HS-27A (cell line): ENCODE measurements around the gene HES2.
"Not testable (repeated sequence)": the region's sequence is repeated elsewhere in the genome, so short reads cannot be mapped to it uniquely, and the experiment has no call there.

Experiments
- DNase-seq: peaks from one replicate; pipeline ENCODE4 v3.0.0-alpha.2; 2012; ENCODE audit warnings: low read depth, missing footprints

The HES2 gene

DNA sequence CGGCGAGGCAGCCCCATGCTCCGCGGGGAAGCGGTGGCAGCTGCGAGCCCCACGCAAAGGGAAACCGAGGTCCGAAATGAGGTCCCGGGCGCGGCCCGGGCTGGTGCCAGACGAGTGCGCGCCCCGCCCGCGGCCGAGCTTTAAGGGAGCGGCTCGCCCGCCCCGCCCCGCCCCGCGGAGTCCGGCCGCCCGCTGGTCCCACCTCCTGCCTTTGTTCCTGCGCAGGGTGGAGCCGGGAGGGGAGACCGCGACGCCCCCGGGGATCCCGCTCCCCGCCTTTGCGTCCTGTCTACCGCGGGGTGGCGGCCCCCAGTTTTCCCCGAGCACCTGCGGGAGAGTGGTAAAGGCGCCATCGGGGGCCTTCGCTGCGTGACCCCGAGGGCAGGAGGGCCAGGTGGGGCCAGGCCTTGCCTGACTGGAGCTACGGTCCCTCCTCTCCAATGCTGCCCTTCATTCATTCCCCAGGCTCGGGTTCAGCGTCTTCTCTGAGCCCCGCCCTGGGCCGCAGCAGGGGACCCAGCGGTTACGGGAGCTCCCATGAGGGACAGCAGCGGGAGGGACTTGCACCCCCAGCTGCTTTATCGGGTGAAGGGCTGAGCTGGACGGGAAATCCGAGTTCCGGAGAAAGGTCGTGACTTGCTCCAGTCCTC, at the start of gene HES2:
Gene HES2 (minus strand): TSS at position 116 of the 650 bp plus-strand sequence. CDS start 99 bp downstream, at position 17.
- no peak for DNase-seq

- DNase-seq: no peak
Observed at GRCh38 chr1:6468729-6469461, 49.2 kb upstream of the HES2 start.

- no peak for DNase-seq
Observed at GRCh38 chr1:6467744-6468688, 48.3 kb upstream of the HES2 start.

DNA sequence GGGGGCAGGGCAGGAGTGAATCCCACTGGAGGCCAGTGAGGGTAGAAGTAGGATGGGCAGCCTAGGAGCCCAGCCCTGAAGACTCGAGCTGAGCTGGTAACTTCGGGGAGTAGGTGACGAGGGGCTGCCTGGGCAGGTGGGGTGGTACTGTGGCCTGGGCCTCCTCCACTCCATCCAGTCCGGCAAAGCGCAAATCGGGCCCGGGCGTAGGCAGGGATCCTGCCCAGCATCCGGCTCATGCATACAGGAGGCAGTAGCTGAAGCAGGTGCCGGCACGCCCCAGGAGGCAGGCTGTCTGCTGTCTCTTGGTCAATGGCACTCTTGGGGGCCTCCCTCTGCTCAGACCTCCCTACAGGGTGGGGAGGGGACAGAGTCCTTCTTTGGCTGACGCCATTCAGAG, 47.5 kb upstream of the HES2 start:
- DNase-seq: no peak

DNA sequence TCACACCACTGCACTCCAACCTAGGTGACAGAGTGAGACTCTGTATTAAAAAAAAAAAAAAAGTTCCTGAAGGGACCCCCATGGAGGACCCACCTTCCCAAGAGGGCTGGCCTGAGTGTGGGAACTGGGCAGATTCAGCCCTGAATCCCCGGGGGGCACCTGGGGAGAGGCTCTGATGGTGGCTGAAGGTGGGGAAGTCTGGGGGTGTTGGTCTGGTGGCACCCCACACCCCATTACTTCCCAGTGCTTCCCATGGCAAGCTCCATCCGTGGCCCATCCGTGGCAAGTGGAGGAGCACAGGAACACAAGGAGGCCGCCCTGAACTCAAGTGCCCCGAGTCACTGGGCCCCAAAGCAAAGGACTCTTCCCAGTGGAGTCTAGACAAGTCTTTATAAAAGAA, 47.0 kb upstream of the HES2 start:
- DNase-seq: no peak

- no peak for DNase-seq
Observed at GRCh38 chr1:6466023-6466422, 46.3 kb upstream of the HES2 start, which contains the start of gene TNFRSF25. Gene TNFRSF25, minus strand, starts transcription at chr1:6466173. Its CDS starts 66 bp downstream, at chr1:6466107.

- no peak for DNase-seq
Observed at GRCh38 chr1:6465461-6466005, 45.8 kb upstream of the HES2 start.

DNA sequence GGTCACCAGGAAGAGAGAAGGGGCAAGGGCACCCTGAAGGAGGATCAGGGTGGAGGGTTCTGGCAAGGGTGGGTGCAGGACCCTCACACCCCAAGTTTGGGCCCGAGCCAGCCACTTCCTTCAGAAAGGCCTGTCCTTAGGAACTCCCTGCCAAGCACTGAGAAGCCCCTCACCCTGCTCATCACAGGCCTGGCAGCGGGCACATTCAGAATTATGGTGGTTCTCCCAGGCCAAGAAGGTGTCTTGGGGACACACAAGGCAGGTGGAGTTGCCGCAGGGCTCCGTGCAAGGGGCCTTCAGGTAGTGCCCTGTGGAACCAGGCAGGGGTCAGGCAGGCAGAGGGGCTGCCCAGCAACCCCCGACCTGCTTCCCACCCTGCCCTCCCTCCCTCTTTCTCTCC, 45.2 kb upstream of the HES2 start:
- DNase-seq: no peak

- DNase-seq: no peak
Observed at GRCh38 chr1:6464514-6464836, 44.8 kb upstream of the HES2 start.

DNA sequence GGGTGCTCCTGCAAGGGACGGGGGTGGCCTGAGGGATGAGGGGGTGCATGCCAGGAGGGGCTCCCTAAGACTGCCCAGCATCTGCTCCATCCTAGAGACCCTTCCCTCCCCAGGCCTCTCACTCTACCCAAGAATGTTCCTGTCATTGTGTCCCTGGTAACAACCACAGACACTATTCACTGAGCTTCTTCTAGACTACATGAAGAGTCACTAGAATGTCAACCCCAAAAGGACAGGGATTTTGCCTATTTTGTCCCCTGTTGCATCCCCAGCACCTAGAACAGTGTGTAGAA, 43.3 kb upstream of the HES2 start:
- DNase-seq: no peak

DNA sequence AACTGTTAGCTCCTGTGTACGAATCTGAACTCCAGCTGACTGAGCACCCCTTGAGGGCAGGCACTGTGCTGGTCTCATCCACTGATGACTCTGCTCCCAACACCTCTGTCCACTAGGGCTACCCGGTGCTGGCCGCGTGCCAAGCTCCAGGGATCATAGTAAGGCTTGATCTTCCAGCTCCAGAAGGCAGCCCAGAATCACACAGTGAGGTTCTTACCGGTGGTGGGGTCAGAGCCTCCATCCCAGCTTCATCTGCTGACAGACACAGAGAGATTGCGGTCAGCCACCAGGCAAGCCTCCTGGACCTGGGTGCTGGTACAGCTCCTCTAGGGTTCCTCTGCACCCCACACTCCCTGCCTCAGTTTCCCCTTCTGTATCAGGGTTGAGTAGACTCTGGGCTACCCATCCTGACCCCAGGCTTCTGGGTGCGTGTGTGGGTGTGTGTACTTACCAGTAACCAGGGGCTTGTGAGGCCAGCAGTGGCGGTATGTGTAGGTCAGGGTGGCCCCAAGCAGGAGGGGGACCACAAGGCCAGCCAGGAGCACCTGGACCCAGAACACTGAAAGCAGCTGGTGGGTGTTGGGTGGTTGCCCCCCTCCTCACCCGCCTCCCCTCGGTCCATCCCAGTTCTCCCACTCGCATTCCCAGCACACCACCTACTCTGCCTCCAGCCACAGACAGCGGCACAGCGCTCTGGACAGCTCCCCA, 42.8 kb upstream of the HES2 start:
- DNase-seq: no peak

GRCh38 chr1:6461538-6462411, 42.1 kb upstream of the HES2 start:
- DNase-seq: no peak

DNA sequence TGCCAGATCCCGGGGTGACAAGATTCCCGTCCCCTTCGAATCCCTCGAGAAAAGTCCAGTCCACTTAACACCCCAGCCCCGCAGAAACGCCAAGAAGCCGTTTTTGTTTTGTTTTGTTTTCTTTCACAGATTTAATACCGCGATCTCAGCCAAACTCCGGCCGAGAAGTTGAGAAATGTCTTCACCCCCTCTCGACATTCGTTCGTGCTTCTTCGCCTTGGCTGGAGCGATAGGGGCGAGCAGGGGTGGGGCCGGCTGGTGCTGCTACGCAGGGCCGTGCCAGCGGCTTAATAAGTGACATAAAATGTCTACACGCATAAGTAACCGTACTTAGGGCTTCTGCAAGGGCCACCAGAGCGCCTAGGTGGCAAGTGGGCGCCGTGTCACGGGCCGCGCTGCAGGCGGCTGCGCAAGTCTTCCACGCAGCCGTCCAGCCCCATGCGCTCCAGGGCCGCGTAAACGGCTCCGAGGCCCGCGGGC, 41.4 kb upstream of the HES2 start:
- no peak for DNase-seq

DNA sequence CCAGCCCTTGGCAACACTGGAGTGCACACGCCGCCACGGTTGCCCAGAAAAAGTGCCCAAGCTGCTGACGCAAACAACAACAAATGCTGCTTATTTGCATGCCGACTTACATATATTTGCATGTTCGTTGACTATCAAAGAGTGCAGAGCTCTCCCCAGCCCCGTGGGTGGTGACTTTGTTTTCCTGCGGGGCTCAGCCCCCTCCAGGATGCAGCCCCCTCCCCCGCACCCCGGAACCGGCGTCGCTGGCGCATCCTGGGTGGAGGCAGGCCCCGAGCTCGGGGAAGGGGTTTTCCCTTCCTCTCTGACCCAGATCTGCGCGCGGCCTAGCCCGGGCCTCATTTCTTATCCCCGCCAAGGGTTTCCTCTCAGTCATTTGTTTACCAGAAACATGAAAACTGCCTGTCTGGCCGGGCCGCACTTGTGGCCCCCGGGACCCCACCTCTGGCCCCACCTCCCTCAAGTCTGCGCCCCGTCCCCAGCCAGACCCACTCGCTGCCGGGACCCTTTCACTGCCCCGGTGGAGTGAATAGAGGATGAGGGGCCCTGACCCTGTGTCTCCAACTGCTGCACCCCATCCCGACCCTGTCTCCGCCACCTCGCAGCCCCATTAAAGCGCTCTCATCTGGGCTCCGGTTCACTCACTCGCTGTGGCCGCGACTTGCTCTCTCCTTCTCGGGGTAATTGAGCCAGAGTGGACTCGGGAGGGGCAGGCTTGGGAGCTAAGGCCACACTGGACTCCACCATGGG, 40.8 kb upstream of the HES2 start:
- no peak for DNase-seq

DNA sequence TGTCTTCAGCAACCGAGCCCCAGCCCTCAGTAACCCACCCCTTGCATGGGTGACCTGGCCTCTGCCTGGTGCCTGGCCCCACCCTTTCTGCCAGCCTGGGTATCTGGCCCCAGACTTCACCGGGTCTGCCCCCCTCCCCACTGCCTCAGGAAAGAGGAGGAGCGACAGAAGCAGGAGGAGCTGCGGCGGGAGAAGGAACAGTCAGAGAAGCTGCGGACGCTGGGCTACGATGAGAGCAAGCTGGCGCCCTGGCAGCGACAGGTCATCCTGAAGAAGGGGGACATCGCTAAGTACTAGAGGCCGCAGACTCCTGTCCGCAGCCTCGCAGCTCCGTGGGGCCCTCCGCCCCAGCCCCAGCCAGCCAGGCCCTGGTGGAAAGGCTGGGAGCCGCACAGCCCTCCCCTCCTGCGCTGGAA, 40.1 kb upstream of the HES2 start:
- no peak for DNase-seq

GRCh38 chr1:6456800-6457466, 37.2 kb upstream of the HES2 start:
- DNase-seq: no peak

DNA sequence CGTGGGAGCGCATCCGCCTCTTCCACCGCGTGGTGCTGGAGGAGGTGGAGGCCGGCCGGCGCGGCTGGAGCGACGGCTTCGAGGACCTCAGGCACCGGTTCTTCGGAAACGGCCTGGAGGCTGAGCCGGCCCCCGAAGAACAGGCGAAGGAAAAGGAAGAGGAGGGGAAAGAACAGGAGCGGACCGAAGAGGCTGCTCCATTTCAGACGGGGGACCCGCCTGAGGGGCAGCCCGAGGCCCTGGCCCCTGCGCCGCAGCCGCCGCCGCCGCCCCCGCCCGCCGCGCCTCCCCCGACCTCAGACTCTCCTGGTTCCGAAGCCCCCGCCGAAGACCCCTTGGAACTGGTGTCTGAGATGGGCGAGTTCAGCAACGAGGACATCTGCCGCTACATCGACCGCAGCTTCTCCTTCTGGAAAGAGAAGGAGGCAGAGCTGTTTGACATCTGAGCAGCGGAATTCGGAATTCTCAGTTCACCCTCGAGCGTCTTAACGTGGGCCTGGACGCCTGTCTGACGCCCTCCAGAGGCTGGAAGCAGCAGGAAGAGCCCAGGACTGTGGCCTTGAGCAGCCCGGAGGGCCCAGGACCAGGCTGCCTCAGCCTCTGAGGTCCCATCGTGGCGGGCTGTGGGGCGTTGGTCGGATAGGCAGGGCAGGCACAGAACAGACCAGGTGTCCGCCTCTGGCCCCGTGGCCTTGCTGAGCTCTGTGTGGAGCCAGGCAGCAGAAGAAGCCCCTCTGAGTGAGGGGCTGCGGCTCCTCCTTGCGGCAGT, 36.2 kb upstream of the HES2 start:
- DNase-seq: not testable (repeated sequence)

DNA sequence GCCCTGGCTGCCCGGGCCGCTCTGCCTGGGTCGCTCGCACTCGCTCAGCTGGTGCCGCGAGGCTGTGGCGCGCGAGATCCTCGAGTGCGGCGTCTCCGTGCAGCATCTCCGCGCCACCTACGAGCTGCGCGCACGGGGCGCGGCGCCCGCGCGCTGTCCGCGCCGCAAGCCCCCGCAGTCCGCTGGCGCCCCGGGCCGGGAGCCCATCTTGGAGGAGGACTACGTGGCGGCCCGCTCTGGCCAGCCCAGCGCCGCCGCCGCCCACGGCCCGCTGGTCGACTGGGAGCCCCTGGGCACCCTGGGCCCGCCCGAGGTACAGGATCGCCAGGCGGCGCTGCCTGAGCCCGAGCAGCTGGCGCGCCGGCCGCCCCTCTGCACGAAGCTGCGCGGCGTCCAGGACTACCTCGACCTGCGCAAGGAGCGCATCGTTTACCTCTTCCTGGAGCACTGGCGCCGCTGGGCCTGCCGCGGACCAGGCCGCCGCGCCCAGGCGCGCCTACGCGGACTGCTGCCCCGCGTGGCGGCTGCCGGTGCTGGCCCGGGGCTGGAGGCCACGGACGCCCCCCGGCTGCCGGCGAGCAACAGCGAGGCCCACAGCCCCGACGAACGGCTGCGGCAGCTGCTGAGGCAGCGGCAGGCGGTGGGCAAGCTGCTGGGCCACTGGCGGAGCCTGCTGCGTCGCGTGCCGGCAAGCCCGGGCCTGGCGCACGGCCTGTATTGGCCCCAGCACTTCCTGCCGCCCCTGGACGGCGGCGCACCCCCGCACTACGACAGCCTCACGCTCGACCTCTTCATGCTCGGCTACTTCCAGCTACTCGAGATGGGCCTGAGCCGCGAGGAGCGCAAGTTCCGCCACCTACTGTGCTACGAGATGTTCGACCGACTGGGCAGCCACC, 35.4 kb upstream of the HES2 start:
- DNase-seq: no peak
